ENCODE measurements around the gene SAFB.

The SAFB gene

GRCh38 chr19:5690125-5690954 is 67.5 kb downstream of the SAFB start, which contains the start of gene RPL36:
TSS of gene RPL36 (plus strand) at chr19:5690295. CDS start at chr19:5690508, 213 bp downstream.
- H3K4me3 ChIP-seq (ENCODE audit: low read depth, low read length): peak within 1 kb of the TSS; percentile 91
- TF ChIP-seq CTCF (IDR thresholded peaks at IDR 0.05; ENCODE audit: low read depth, low read length): peak; percentile 96

- peak overlapping the region; percentile 91 for H3K4me3 ChIP-seq (ENCODE audit: low read depth, low read length)
- TF ChIP-seq CTCF (IDR thresholded peaks at IDR 0.05; ENCODE audit: low read depth, low read length): no peak
Observed at GRCh38 chr19:5690955-5691821, 68.3 kb downstream of the SAFB start.

GRCh38 chr19:5691822-5692722 is 69.2 kb downstream of the SAFB start:
- H3K4me3 ChIP-seq (ENCODE audit: low read depth, low read length): peak overlapping the region; percentile 91
- no peak for TF ChIP-seq CTCF (IDR thresholded peaks at IDR 0.05; ENCODE audit: low read depth, low read length)

- TF ChIP-seq CTCF (IDR thresholded peaks at IDR 0.05; ENCODE audit: low read depth, low read length): no peak
- H3K4me3 ChIP-seq (ENCODE audit: low read depth, low read length): no peak overlapping the region
Observed at GRCh38 chr19:5692723-5693194, 69.9 kb downstream of the SAFB start.

GRCh38 chr19:5693195-5694166 is 70.6 kb downstream of the SAFB start:
- TF ChIP-seq CTCF (IDR thresholded peaks at IDR 0.05; ENCODE audit: low read depth, low read length): no peak
- H3K4me3 ChIP-seq (ENCODE audit: low read depth, low read length): no peak overlapping the region

Data from WI38 (cell line).